Colonic mucosa (tissue), 4 donors: ENCODE measurements around the gene MYO16. TPM values are rescaled to one million over a fixed set of nuclear protein-coding genes. Genes with fewer than 3 reads are reported as not detected.

Source experiments
- DNase-seq: peaks from one replicate; pipeline ENCODE4 v3.0.0-alpha.2; 2020
- H3K27ac ChIP-seq: fragments of 200-600 bp; one replicate; pipeline ENCODE4 v1.8.0; 2021
- H3K27me3 ChIP-seq: fragments of 200-600 bp; one replicate; pipeline ENCODE4 v1.8.0; 2021
- H3K36me3 ChIP-seq: fragments of 200-600 bp; one replicate; pipeline ENCODE4 v1.8.0; 2021
- H3K4me1 ChIP-seq: fragments of 200-600 bp; one replicate; pipeline ENCODE4 v1.8.0; 2021; ENCODE audit warnings: mild to moderate bottlenecking
- H3K4me3 ChIP-seq: fragments of 200-600 bp; one replicate; pipeline ENCODE4 v1.8.0; 2021
- H3K9ac ChIP-seq, 2 donors: one replicate each; pipeline ENCODE4 v1.7.0; 2013; ENCODE audit warnings: control low read depth in 2 of 2, low read depth in 2 of 2, low read length in 2 of 2
- H3K9me3 ChIP-seq: fragments of 200-600 bp; one replicate; pipeline ENCODE4 v1.8.0; 2021
- intact Hi-C: fragments of 100-400 bp; cut with DNase I; formaldehyde crosslinking; loops from one replicate; pipeline ENCODE4 v1.14.1; 2022
- total RNA-seq, 2 donors: library from RNA; stranded (reverse); fragmentation: NEBNext Ultra II Directional in 1 of 2; extraction: Animal tissue kit (Norgen Biotek cat#: 25700) in 1 of 2; gene quantifications; one replicate each; pipeline ENCODE4 v1.2.1, GENCODE V29; 2021
- TF ChIP-seq, protein P1 (sequence below): fragments of 200-600 bp; IDR thresholded peaks from one replicate; pipeline ENCODE4 v1.8.0; 2022; ENCODE audit warnings: antibody characterized with exemption, mild to moderate bottlenecking
- donor health status: healthy.
- donor health status: DM: no; HTN: no; CAD: no.
- donor health status: DM: no; HTN: no; CAD: no.

MYO16 gene
- total RNA-seq, 2 donors from 2014 or later = 0.05 TPM; not detected in 1

GRCh38 chr13:108929532-108930206 lies 300.3 kb downstream of the MYO16 start:
- H3K9ac ChIP-seq = no peak overlapping the region
- DNase-seq = no peak
- H3K36me3 ChIP-seq = no peaks in the 10 kb centered on the region
- H3K27ac ChIP-seq = no peak overlapping the region
- H3K9me3 ChIP-seq = no peaks in the 10 kb centered on the region
- no peak overlapping the region for H3K4me3 ChIP-seq
- no peaks in the 10 kb centered on the region for H3K27me3 ChIP-seq
- no peaks in the 10 kb centered on the region for H3K4me1 ChIP-seq
- TF ChIP-seq, protein P1, sequence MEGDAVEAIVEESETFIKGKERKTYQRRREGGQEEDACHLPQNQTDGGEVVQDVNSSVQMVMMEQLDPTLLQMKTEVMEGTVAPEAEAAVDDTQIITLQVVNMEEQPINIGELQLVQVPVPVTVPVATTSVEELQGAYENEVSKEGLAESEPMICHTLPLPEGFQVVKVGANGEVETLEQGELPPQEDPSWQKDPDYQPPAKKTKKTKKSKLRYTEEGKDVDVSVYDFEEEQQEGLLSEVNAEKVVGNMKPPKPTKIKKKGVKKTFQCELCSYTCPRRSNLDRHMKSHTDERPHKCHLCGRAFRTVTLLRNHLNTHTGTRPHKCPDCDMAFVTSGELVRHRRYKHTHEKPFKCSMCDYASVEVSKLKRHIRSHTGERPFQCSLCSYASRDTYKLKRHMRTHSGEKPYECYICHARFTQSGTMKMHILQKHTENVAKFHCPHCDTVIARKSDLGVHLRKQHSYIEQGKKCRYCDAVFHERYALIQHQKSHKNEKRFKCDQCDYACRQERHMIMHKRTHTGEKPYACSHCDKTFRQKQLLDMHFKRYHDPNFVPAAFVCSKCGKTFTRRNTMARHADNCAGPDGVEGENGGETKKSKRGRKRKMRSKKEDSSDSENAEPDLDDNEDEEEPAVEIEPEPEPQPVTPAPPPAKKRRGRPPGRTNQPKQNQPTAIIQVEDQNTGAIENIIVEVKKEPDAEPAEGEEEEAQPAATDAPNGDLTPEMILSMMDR = no peak
- intact Hi-C loops = no loop called here

DNA sequence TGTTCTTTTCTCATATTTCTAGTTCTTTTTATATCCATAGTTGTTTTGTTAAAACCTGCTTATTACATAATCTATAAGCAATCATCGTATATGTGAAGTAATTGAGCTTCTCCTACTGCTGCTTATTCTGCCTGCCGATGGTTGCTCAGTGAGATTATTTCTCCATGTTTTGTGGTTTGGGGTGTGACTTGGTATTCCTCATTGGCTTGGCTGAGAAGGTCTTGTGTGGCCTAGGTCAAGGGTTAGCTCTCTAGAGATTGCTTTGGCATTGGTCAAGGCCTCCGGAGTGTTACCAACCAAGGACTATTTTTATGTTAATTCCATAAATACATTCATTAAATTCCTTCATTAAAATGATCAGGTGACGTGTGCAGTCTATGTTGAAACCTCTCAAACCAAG lies 302.8 kb downstream of the MYO16 start:
- no peak overlapping the region for H3K9ac ChIP-seq
- H3K4me3 ChIP-seq = no peak overlapping the region
- TF ChIP-seq, protein P1 = no peak
- H3K27ac ChIP-seq = no peak overlapping the region
- H3K9me3 ChIP-seq = no peaks in the 10 kb centered on the region
- DNase-seq = no peak
- no peaks in the 10 kb centered on the region for H3K4me1 ChIP-seq
- intact Hi-C loops = no loop called here
- no peaks in the 10 kb centered on the region for H3K27me3 ChIP-seq
- no peaks in the 10 kb centered on the region for H3K36me3 ChIP-seq

DNA sequence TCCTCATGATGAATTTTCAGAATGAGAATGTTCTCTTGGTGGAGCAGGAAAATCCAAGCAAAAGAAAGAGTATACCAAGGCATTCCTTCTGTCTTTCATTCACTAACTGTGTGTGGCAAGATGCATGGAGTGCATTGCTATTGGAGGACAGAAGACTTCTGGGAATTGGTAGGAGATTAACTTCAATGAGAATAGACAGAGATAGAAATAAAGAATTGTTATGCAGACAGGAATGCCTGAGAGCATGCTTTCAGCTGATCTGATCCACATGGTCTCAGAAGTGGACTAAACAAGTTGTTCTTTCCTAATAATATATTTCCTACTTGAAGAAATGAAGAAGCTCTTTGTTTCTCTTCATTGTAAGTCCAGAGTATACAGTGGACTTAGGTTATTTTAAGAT lies 303.6 kb downstream of the MYO16 start:
- Histone ChIP-seq H3K27me3 (no peaks in the 10 kb centered on the region), H3K36me3 (no peaks in the 10 kb centered on the region), H3K9me3 (no peaks in the 10 kb centered on the region), H3K27ac (no peak overlapping the region), H3K4me1 (no peaks in the 10 kb centered on the region), H3K9ac (no peak overlapping the region), H3K4me3 (no peak overlapping the region)
- DNase-seq = no peak
- TF ChIP-seq, protein P1 = no peak
- intact Hi-C loops = no loop called here

DNA sequence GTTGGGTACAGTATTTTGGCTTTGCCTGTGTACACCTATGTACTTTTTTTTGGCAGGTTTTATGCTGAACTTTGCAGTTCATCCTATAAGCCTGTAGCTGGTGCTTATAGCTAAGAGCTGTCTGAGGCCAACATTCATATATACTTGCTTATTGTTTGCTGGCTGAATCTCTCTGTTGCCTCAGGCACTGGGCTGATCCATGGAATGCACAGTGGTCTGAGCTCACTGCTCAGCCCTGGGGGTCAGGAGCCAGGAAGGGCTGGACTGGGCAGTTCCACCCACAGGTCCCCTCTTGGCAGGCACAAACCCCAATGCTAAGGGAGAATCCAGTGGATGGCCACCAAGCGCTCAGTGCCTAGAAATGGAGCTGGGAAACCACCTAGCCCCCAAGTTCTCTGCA lies 308.7 kb downstream of the MYO16 start:
- H3K9me3 ChIP-seq = no peaks in the 10 kb centered on the region

GRCh38 chr13:108940121-108940520 lies 310.7 kb downstream of the MYO16 start:
- TF ChIP-seq, protein P1 = no peak
- H3K36me3 ChIP-seq = no peaks in the 10 kb centered on the region
- DNase-seq = no peak
- H3K9ac ChIP-seq = no peak overlapping the region
- no peak overlapping the region for H3K27ac ChIP-seq
- H3K4me3 ChIP-seq = no peak overlapping the region
- H3K4me1 ChIP-seq = no peaks in the 10 kb centered on the region
- intact Hi-C loops = no loop called here
- no peaks in the 10 kb centered on the region for H3K27me3 ChIP-seq
- H3K9me3 ChIP-seq = no peaks in the 10 kb centered on the region

More for the DNA sequence above, 308.7 kb downstream of the MYO16 start:
- H3K27ac ChIP-seq = no peak overlapping the region
- H3K4me1 ChIP-seq = no peaks in the 10 kb centered on the region
- TF ChIP-seq, protein P1 = no peak
- H3K36me3 ChIP-seq = no peaks in the 10 kb centered on the region
- H3K9ac ChIP-seq = no peak overlapping the region
- intact Hi-C loops = no loop called here
- DNase-seq = no peak
- H3K4me3 ChIP-seq = no peak overlapping the region
- no peaks in the 10 kb centered on the region for H3K27me3 ChIP-seq
